ENCODE measurements around the gene PDE7B. TPM values are rescaled to one million over a fixed set of nuclear protein-coding genes. Genes with fewer than 3 reads are reported as not detected.

The PDE7B gene
- total RNA-seq (2011; cell fraction: chromatin; rRNA removed; ENCODE audit: low replicate concordance) = not detected in 2 replicates
- total RNA-seq (2011; cell fraction: nucleolus; rRNA removed) = not detected in 2 replicates
- total RNA-seq (2011; cell fraction: nucleoplasm; rRNA removed) = not detected in 2 replicates
- total RNA-seq (2014; rRNA removed) (not detected in 2 replicates), total RNA-seq (2014; rRNA removed; fragmentation: Illumina TruSeq; extraction: Trizol) (not detected in 2 replicates), total RNA-seq (2015; rRNA removed; fragmentation: Illumina TruSeq; extraction: Trizol) (not detected in 2 replicates), total RNA-seq (2021) (not detected in 2 replicates), polyA plus RNA-seq (2011; rRNA removed) (not detected in 2 replicates), polyA plus RNA-seq (2014; fragmentation: Illumina TruSeq; extraction: Trizol) (0.01 TPM in 1 of 2 replicates, not detected in the other), polyA plus RNA-seq (2014; fragmentation: Nextera tagmentation; extraction: Ambion mirVana) (not detected), polyA plus RNA-seq (2014; rRNA removed) (not detected in 2 replicates), polyA minus RNA-seq (2011; rRNA and poly(A)+ RNA removed) (not detected in 2 replicates), Bru-seq, nascent RNA (percentile 3 among the genes with signal in this experiment), BruChase-seq, experiment 1, labeled RNA remaining after a 2-hour chase (percentile 7 among the genes with signal in this experiment), BruChase-seq, experiment 2, labeled RNA remaining after a 6-hour chase (percentile 7 among the genes with signal in this experiment)
- polyA plus RNA-seq (2011; cell fraction: cytosol; rRNA removed) = not detected in 2 replicates
- 0.01 TPM in 1 of 2 replicates, not detected in the other for polyA plus RNA-seq (2011; cell fraction: nucleus; rRNA removed)
- polyA plus RNA-seq (2012) = not detected in 2 replicates
- polyA minus RNA-seq (2011; cell fraction: cytosol; rRNA and poly(A)+ RNA removed) = not detected in 2 replicates
- polyA minus RNA-seq (2011; cell fraction: nucleus; rRNA and poly(A)+ RNA removed) = not detected in 2 replicates
- long read RNA-seq, experiment 1 = 0 reads
- long read RNA-seq, experiment 2 = 0 reads
- long read RNA-seq, experiment 3 = 0 reads

- H2AFZ ChIP-seq (ENCODE audit: low read depth, low read length) = no peak within 1 kb of the TSS; the same call in 1 of the 2 replicates
- no peaks in the 10 kb centered on the region for H3K9me1 ChIP-seq (ENCODE audit: control insufficient read depth, insufficient read depth, low read length)
- no peak within 1 kb of the TSS for H3K9ac ChIP-seq (ENCODE audit: insufficient read depth in 1 of 2, low read depth in 2 of 2, low read length in 2 of 2)
- no peaks in the 10 kb centered on the region for H3K4me1 ChIP-seq (replicated peaks in 1 of 2; ENCODE audit: control insufficient read depth in 2 of 2, insufficient read depth in 2 of 2, low read length in 2 of 2)
- no peaks in the 10 kb centered on the region; a peak in 1 of 5 replicates for H3K27me3 ChIP-seq (ENCODE audit: control insufficient read depth in 2 of 2, insufficient read depth in 2 of 2, low read length in 2 of 2)
- no peak within 1 kb of the TSS for H3K4me2 ChIP-seq (ENCODE audit: insufficient read depth, low read length)
- under 1% methylated on average over 12 of the region's 12 CpGs for WGBS (ENCODE audit: insufficient coverage, low coverage, missing lambda C conversion rate)
- intact Hi-C loops (cut with micrococcal nuclease) = no loop called here
- H3K27ac ChIP-seq (ENCODE audit: extremely low read depth, low read depth, low read length) = no peak within 1 kb of the TSS
- FAIRE-seq (no peak), ATAC-seq (peak; percentile 49), DNase-seq (ENCODE audit: extremely low read depth in 1 of 4, low spot score in 3 of 4) (no peak)
- no peaks in the 10 kb centered on the region for H3K9me3 ChIP-seq (replicated peaks; ENCODE audit: control insufficient read depth, insufficient read depth, low read depth, low read length)
- POLR2A ChIA-PET = interaction anchor here (1.0 kb wide), 1 partner anchor 11 kb away, joined by 4 read pairs; no protein-coding TSS in a partner anchor
- no peaks in the 10 kb centered on the region for H4K20me1 ChIP-seq (replicated peaks; ENCODE audit: control insufficient read depth, insufficient read depth, low read length)
- no peaks in the 10 kb centered on the region for H3K79me2 ChIP-seq (ENCODE audit: control insufficient read depth, insufficient read depth, low read length)
- no peak for TF ChIP-seq CBX5 (IDR thresholded peaks at IDR 0.05; ENCODE audit: borderline replicate concordance, low read depth)
- no peak within 1 kb of the TSS for H3K4me3 ChIP-seq
- CTCF ChIA-PET (ENCODE audit: low intra/inter-chr PET ratio) = interaction anchor here (0.6 kb wide), 1 partner anchor 1213 kb away, joined by 3 read pairs; no protein-coding TSS in a partner anchor
- in situ Hi-C loops (cut with MboI) = no loop called here
- BruUV-seq (replicated peaks) = no TSS peak
- no peaks in the 10 kb centered on the region for H3K36me3 ChIP-seq (ENCODE audit: control insufficient read depth, insufficient read depth, low read length)
These were observed at the start of gene PDE7B for GRCh38 chr6:135851442-135852271. PDE7B (plus strand) TSS chr6:135851701.
